ENCODE data around the gene USP43. TPM values are rescaled to one million over a fixed set of nuclear protein-coding genes. Genes with fewer than 3 reads are reported as not detected.

The USP43 gene
- total and polyA plus RNA-seq, 2 donors (not counting 1 experiment from before 2014, with no cell fraction given): under 0.01 to 0.08 TPM

- TF ChIP-seq, protein P1, sequence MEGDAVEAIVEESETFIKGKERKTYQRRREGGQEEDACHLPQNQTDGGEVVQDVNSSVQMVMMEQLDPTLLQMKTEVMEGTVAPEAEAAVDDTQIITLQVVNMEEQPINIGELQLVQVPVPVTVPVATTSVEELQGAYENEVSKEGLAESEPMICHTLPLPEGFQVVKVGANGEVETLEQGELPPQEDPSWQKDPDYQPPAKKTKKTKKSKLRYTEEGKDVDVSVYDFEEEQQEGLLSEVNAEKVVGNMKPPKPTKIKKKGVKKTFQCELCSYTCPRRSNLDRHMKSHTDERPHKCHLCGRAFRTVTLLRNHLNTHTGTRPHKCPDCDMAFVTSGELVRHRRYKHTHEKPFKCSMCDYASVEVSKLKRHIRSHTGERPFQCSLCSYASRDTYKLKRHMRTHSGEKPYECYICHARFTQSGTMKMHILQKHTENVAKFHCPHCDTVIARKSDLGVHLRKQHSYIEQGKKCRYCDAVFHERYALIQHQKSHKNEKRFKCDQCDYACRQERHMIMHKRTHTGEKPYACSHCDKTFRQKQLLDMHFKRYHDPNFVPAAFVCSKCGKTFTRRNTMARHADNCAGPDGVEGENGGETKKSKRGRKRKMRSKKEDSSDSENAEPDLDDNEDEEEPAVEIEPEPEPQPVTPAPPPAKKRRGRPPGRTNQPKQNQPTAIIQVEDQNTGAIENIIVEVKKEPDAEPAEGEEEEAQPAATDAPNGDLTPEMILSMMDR (conservative IDR thresholded peaks at IDR 0.05 in 1 of 2, IDR thresholded peaks at IDR 0.05 in 1 of 2; ENCODE audit: low read depth in 1 of 2, low read length in 2 of 2): no peak
- TF ChIP-seq EZH2 (IDR thresholded peaks at IDR 0.05; ENCODE audit: low read length, missing control alignments): no peak
- H3K9me3 ChIP-seq (ENCODE audit: control insufficient read depth, insufficient read depth, low read depth, low read length): no peaks in the 10 kb centered on the region
- H3K9ac ChIP-seq (ENCODE audit: insufficient read depth, low read length): no peak overlapping the region
- H3K79me2 ChIP-seq (ENCODE audit: control insufficient read depth, insufficient read depth, low read length): no peaks in the 10 kb centered on the region
- H4K20me1 ChIP-seq (ENCODE audit: control insufficient read depth, extremely low read depth, insufficient read depth, low read length): no peaks in the 10 kb centered on the region
- H2AFZ ChIP-seq (ENCODE audit: low read length): no peak overlapping the region
- H3K27me3 ChIP-seq (ENCODE audit: control insufficient read depth, insufficient read depth, low read length): no peaks in the 10 kb centered on the region
- no peak overlapping the region for H3K4me3 ChIP-seq (replicated peaks in 1 of 4; ENCODE audit: control extremely low read depth in 1 of 4, insufficient read depth in 1 of 4, low read depth in 3 of 4, low read length in 4 of 4)
- no peak overlapping the region for H3K27ac ChIP-seq (ENCODE audit: insufficient read depth, low read length)
- H3K36me3 ChIP-seq (ENCODE audit: control insufficient read depth, insufficient read depth, low read length): no peaks in the 10 kb centered on the region
- no peaks in the 10 kb centered on the region for H3K4me1 ChIP-seq (ENCODE audit: control insufficient read depth, extremely low read depth, insufficient read depth, low read length)
- DNase-seq (ENCODE audit: low read depth in 2 of 2): peak in 1 of 2 donors; percentile 11
- H3K4me2 ChIP-seq (ENCODE audit: extremely low read depth, insufficient read depth, low read length): no peak overlapping the region
Measured at GRCh38 chr17:9672266-9672665, 26.9 kb downstream of the USP43 start.

GRCh38 chr17:9672691-9673090 lies 27.4 kb downstream of the USP43 start:
- H3K9me3 ChIP-seq (ENCODE audit: control insufficient read depth, insufficient read depth, low read depth, low read length): no peaks in the 10 kb centered on the region
- no peak for DNase-seq (ENCODE audit: low read depth in 2 of 2)
- H2AFZ ChIP-seq (ENCODE audit: low read length): no peak overlapping the region
- H3K36me3 ChIP-seq (ENCODE audit: control insufficient read depth, insufficient read depth, low read length): no peaks in the 10 kb centered on the region
- no peaks in the 10 kb centered on the region for H3K27me3 ChIP-seq (ENCODE audit: control insufficient read depth, insufficient read depth, low read length)
- H3K9ac ChIP-seq (ENCODE audit: insufficient read depth, low read length): no peak overlapping the region
- H3K27ac ChIP-seq (ENCODE audit: insufficient read depth, low read length): no peak overlapping the region
- no peak overlapping the region for H3K4me2 ChIP-seq (ENCODE audit: extremely low read depth, insufficient read depth, low read length)
- no peak for TF ChIP-seq EZH2 (IDR thresholded peaks at IDR 0.05; ENCODE audit: low read length, missing control alignments)
- TF ChIP-seq, protein P1 (conservative IDR thresholded peaks at IDR 0.05 in 1 of 2, IDR thresholded peaks at IDR 0.05 in 1 of 2; ENCODE audit: low read depth in 1 of 2, low read length in 2 of 2): no peak
- H3K4me1 ChIP-seq (ENCODE audit: control insufficient read depth, extremely low read depth, insufficient read depth, low read length): no peaks in the 10 kb centered on the region
- no peak overlapping the region for H3K4me3 ChIP-seq (replicated peaks in 1 of 4; ENCODE audit: control extremely low read depth in 1 of 4, insufficient read depth in 1 of 4, low read depth in 3 of 4, low read length in 4 of 4)
- H4K20me1 ChIP-seq (ENCODE audit: control insufficient read depth, extremely low read depth, insufficient read depth, low read length): no peaks in the 10 kb centered on the region
- H3K79me2 ChIP-seq (ENCODE audit: control insufficient read depth, insufficient read depth, low read length): no peaks in the 10 kb centered on the region

GRCh38 chr17:9676084-9676483 lies 30.8 kb downstream of the USP43 start:
- no peaks in the 10 kb centered on the region for H3K4me1 ChIP-seq (ENCODE audit: control insufficient read depth, extremely low read depth, insufficient read depth, low read length)
- no peaks in the 10 kb centered on the region for H3K79me2 ChIP-seq (ENCODE audit: control insufficient read depth, insufficient read depth, low read length)
- H2AFZ ChIP-seq (ENCODE audit: low read length): no peak overlapping the region
- H3K27ac ChIP-seq (ENCODE audit: insufficient read depth, low read length): no peak overlapping the region
- H3K4me2 ChIP-seq (ENCODE audit: extremely low read depth, insufficient read depth, low read length): no peak overlapping the region
- H3K36me3 ChIP-seq (ENCODE audit: control insufficient read depth, insufficient read depth, low read length): no peaks in the 10 kb centered on the region
- H3K9me3 ChIP-seq (ENCODE audit: control insufficient read depth, insufficient read depth, low read depth, low read length): no peaks in the 10 kb centered on the region
- H3K27me3 ChIP-seq (ENCODE audit: control insufficient read depth, insufficient read depth, low read length): no peaks in the 10 kb centered on the region
- no peak for DNase-seq (ENCODE audit: low read depth in 2 of 2)
- H3K4me3 ChIP-seq (replicated peaks in 1 of 4; ENCODE audit: control extremely low read depth in 1 of 4, insufficient read depth in 1 of 4, low read depth in 3 of 4, low read length in 4 of 4): no peak overlapping the region
- H3K9ac ChIP-seq (ENCODE audit: insufficient read depth, low read length): no peak overlapping the region
- no peaks in the 10 kb centered on the region for H4K20me1 ChIP-seq (ENCODE audit: control insufficient read depth, extremely low read depth, insufficient read depth, low read length)
- TF ChIP-seq, protein P1 (conservative IDR thresholded peaks at IDR 0.05 in 1 of 2, IDR thresholded peaks at IDR 0.05 in 1 of 2; ENCODE audit: low read depth in 1 of 2, low read length in 2 of 2): no peak
- no peak for TF ChIP-seq EZH2 (IDR thresholded peaks at IDR 0.05; ENCODE audit: low read length, missing control alignments)

Data from fibroblast of lung (primary cell).